ENCODE measurements around the gene SREK1. TPM values are rescaled to one million over a fixed set of nuclear protein-coding genes. Genes with fewer than 3 reads are reported as not detected.
A peak's percentile ranks its signal among the peaks of the same experiment; 100 is the strongest.

SREK1 gene
- total RNA-seq, 1 donor from 2014 or later: 30.8 TPM

GRCh38 chr5:66224274-66224673, 80.2 kb downstream of the SREK1 start:
- peak; percentile 75 for ATAC-seq

GRCh38 chr5:66224773-66225553, 80.9 kb downstream of the SREK1 start:
- ATAC-seq: peak; percentile 83

- ATAC-seq: peak; percentile 39
Measured at GRCh38 chr5:66230551-66230950, 86.5 kb downstream of the SREK1 start.

GRCh38 chr5:66231508-66231907, 87.4 kb downstream of the SREK1 start:
- ATAC-seq: no peak

GRCh38 chr5:66232275-66232674, 88.2 kb downstream of the SREK1 start:
- ATAC-seq: no peak

GRCh38 chr5:66232706-66233445, 88.8 kb downstream of the SREK1 start:
- ATAC-seq: peak; percentile 91

Other genes with a start within 250 kb of the SREK1 start
- gene ERBIN, start 217.7 kb upstream of the SREK1 start, total RNA-seq: 41.6 TPM